HUES6 (cell line): ENCODE measurements around the gene WDR20.
A peak's percentile ranks its signal among the peaks of the same experiment; 100 is the strongest.
"Not testable (repeated sequence)": the region's sequence is repeated elsewhere in the genome, so short reads cannot be mapped to it uniquely, and the experiment has no call there.

ENCODE experiments used
- H3K27ac ChIP-seq: 2 replicates; pipeline ENCODE4 v1.7.0; 2013; ENCODE audit warnings: low read depth, mild to moderate bottlenecking, low read length, inconsistent platforms
- H3K27me3 ChIP-seq: 2 replicates; pipeline ENCODE4 v1.6.1; 2013; ENCODE audit warnings: low read length; ENCODE audit not compliant: control insufficient read depth, insufficient read depth
- H3K36me3 ChIP-seq: 2 replicates; pipeline ENCODE4 v1.6.1; 2013; ENCODE audit warnings: low read length; ENCODE audit not compliant: control insufficient read depth, insufficient read depth
- H3K4me1 ChIP-seq: 2 replicates; pipeline ENCODE4 v1.6.1; 2013; ENCODE audit warnings: low read length; ENCODE audit not compliant: control insufficient read depth, insufficient read depth
- H3K4me3 ChIP-seq: 2 replicates; pipeline ENCODE4 v1.5.1; 2013; ENCODE audit warnings: low read depth, low read length
- H3K9ac ChIP-seq: one replicate; pipeline ENCODE4 v1.6.1; 2013; ENCODE audit warnings: mild to moderate bottlenecking, low read length
- H3K9me3 ChIP-seq: 2 replicates; pipeline ENCODE4 v1.6.1; 2013; ENCODE audit warnings: low read depth, low read length; ENCODE audit not compliant: control insufficient read depth, insufficient read depth

Gene WDR20

GRCh38 chr14:102238766-102239165 is 99.1 kb downstream of the WDR20 start:
- H3K27ac ChIP-seq = no peak overlapping the region; the same call in 1 of the 2 replicates
- no peaks in the 10 kb centered on the region for H3K27me3 ChIP-seq
- H3K4me3 ChIP-seq = no peak overlapping the region
- peaks cover 24% of the 10 kb centered on the region for H3K4me1 ChIP-seq
- no peak overlapping the region for H3K9ac ChIP-seq
- H3K9me3 ChIP-seq = peaks cover 20% of the 10 kb centered on the region; the same call in 1 of the 2 replicates
- H3K36me3 ChIP-seq = no peaks in the 10 kb centered on the region; the same call in 1 of the 2 replicates

- Histone ChIP-seq H3K4me3 (no peak overlapping the region; the same call in 1 of the 2 replicates), H3K9me3 (peaks cover 20% of the 10 kb centered on the region; the same call in 1 of the 2 replicates), H3K4me1 (peaks cover 24% of the 10 kb centered on the region), H3K36me3 (no peaks in the 10 kb centered on the region; the same call in 1 of the 2 replicates), H3K9ac (no peak overlapping the region), H3K27ac (no peak overlapping the region; the same call in 1 of the 2 replicates), H3K27me3 (no peaks in the 10 kb centered on the region)
These were observed 99.5 kb downstream of the WDR20 start for GRCh38 chr14:102239231-102239630.

- H3K9me3 ChIP-seq = peaks cover 20% of the 10 kb centered on the region; the same call in 1 of the 2 replicates
- not testable (repeated sequence) for H3K27ac ChIP-seq, H3K4me3 ChIP-seq, H3K36me3 ChIP-seq, H3K9ac ChIP-seq, H3K27me3 ChIP-seq
- H3K4me1 ChIP-seq = peaks cover 16% of the 10 kb centered on the region
These were observed 100.8 kb downstream of the WDR20 start for GRCh38 chr14:102240481-102240880.

GRCh38 chr14:102241147-102241546 is 101.5 kb downstream of the WDR20 start:
- Histone ChIP-seq H3K36me3 (no peaks in the 10 kb centered on the region; the same call in 1 of the 2 replicates), H3K9ac (no peak overlapping the region), H3K27ac (no peak overlapping the region), H3K4me1 (peaks cover 10% of the 10 kb centered on the region), H3K27me3 (0 out of 2 replicates have a peak, but pooled peaks cover 2% of the 10 kb centered on the region), H3K9me3 (peaks cover 20% of the 10 kb centered on the region; the same call in 1 of the 2 replicates), H3K4me3 (no peak overlapping the region)

GRCh38 chr14:102243795-102244194 is 104.1 kb downstream of the WDR20 start:
- not testable (repeated sequence) for H3K4me3 ChIP-seq, H3K9ac ChIP-seq, H3K36me3 ChIP-seq, H3K27ac ChIP-seq
- Histone ChIP-seq H3K27me3 (peaks cover 12% of the 10 kb centered on the region), H3K4me1 (peaks cover 27% of the 10 kb centered on the region), H3K9me3 (peaks cover 20% of the 10 kb centered on the region; the same call in 1 of the 2 replicates)

- Histone ChIP-seq H3K9ac (peak overlapping the region; percentile 6), H3K27ac (no peak overlapping the region), H3K9me3 (peaks cover 13% of the 10 kb centered on the region; the same call in 1 of the 2 replicates), H3K4me1 (peaks cover 25% of the 10 kb centered on the region), H3K27me3 (peaks cover 16% of the 10 kb centered on the region), H3K4me3 (no peak overlapping the region), H3K36me3 (no peaks in the 10 kb centered on the region; the same call in 1 of the 2 replicates)
These were observed 106.4 kb downstream of the WDR20 start for GRCh38 chr14:102246071-102246470.

GRCh38 chr14:102248121-102248520 is 108.4 kb downstream of the WDR20 start:
- Histone ChIP-seq H3K36me3 (no peaks in the 10 kb centered on the region; the same call in 1 of the 2 replicates), H3K27ac (no peak overlapping the region), H3K9me3 (peaks cover 6% of the 10 kb centered on the region; the same call in 1 of the 2 replicates), H3K4me3 (peak overlapping the region; percentile 32; the same call in 1 of the 2 replicates), H3K9ac (no peak overlapping the region), H3K4me1 (peaks cover 25% of the 10 kb centered on the region), H3K27me3 (peaks cover 16% of the 10 kb centered on the region)

- H3K27me3 ChIP-seq = peaks cover 16% of the 10 kb centered on the region
- H3K4me3 ChIP-seq = no peak overlapping the region
- H3K4me1 ChIP-seq = peaks cover 25% of the 10 kb centered on the region
- H3K9me3 ChIP-seq = no peaks in the 10 kb centered on the region
- no peak overlapping the region for H3K27ac ChIP-seq
- no peaks in the 10 kb centered on the region; the same call in 1 of the 2 replicates for H3K36me3 ChIP-seq
- H3K9ac ChIP-seq = peak overlapping the region; percentile 42
These were observed 109.3 kb downstream of the WDR20 start for GRCh38 chr14:102249041-102249440.

GRCh38 chr14:102249981-102250380 is 110.3 kb downstream of the WDR20 start:
- Histone ChIP-seq H3K27me3 (peaks cover 16% of the 10 kb centered on the region), H3K4me1 (peaks cover 25% of the 10 kb centered on the region), H3K9ac (no peak overlapping the region), H3K36me3 (no peaks in the 10 kb centered on the region), H3K4me3 (no peak overlapping the region), H3K9me3 (no peaks in the 10 kb centered on the region), H3K27ac (no peak overlapping the region)

GRCh38 chr14:102250636-102251035 is 110.9 kb downstream of the WDR20 start:
- no peaks in the 10 kb centered on the region for H3K9me3 ChIP-seq
- H3K9ac ChIP-seq = no peak overlapping the region
- peaks cover 25% of the 10 kb centered on the region for H3K4me1 ChIP-seq
- no peaks in the 10 kb centered on the region for H3K36me3 ChIP-seq
- H3K27ac ChIP-seq = no peak overlapping the region
- H3K4me3 ChIP-seq = no peak overlapping the region
- H3K27me3 ChIP-seq = peaks cover 16% of the 10 kb centered on the region

- Histone ChIP-seq H3K9me3 (no peaks in the 10 kb centered on the region), H3K27ac (no peak overlapping the region), H3K4me1 (peaks cover 25% of the 10 kb centered on the region), H3K27me3 (peaks cover 13% of the 10 kb centered on the region), H3K9ac (no peak overlapping the region), H3K36me3 (no peaks in the 10 kb centered on the region), H3K4me3 (no peak overlapping the region)
These were observed 111.5 kb downstream of the WDR20 start for GRCh38 chr14:102251161-102251560.
